Right renal cortex interstitium (tissue), 3 donors: ENCODE data around the gene CCDC127. TPM values are rescaled to one million over a fixed set of nuclear protein-coding genes. Genes with fewer than 3 reads are reported as not detected.

Experiments
- DNase-seq, 3 donors: peaks; one replicate each; pipeline ENCODE4 v3.0.0-alpha.2; 2013; ENCODE audit warnings: low read depth in 3 of 3, low spot score in 2 of 3
- polyA plus RNA-seq, 3 donors: library from polyadenylated mRNA; unstranded; fragments of 120-200 nt; gene quantifications; one replicate each; pipeline ENCODE4 v1.2.1, GENCODE V29; 2013; ENCODE audit not compliant: insufficient read length in 3 of 3

CCDC127 gene
- polyA plus RNA-seq, 3 donors: 11.2 to 14.8 (median 11.7) TPM

- no peak for DNase-seq
Observed at GRCh38 chr5:191036-191948, 26.7 kb downstream of the CCDC127 start, which contains the start of gene LRRC14B. TSS of gene LRRC14B (plus strand) at chr5:191495. CDS start at chr5:191539, 44 bp downstream.

- no peak for DNase-seq
Observed at GRCh38 chr5:190366-191035, 27.5 kb downstream of the CCDC127 start.

- no peak for DNase-seq
Observed at GRCh38 chr5:189976-190365, 28.0 kb downstream of the CCDC127 start.

- no peak for DNase-seq
Observed at GRCh38 chr5:189486-189885, 28.5 kb downstream of the CCDC127 start.

- peak; percentile 64 to 80 (median 67) for DNase-seq
Observed at GRCh38 chr5:188488-189481, 29.2 kb downstream of the CCDC127 start.

- no peak for DNase-seq
Observed at GRCh38 chr5:187617-188451, 30.1 kb downstream of the CCDC127 start.

- DNase-seq: no peak
Observed at GRCh38 chr5:187042-187431, 30.9 kb downstream of the CCDC127 start.

- no peak for DNase-seq
Observed at GRCh38 chr5:186091-187041, 31.6 kb downstream of the CCDC127 start.

GRCh38 chr5:185095-186070 lies 32.6 kb downstream of the CCDC127 start:
- DNase-seq: no peak

- DNase-seq: no peak
Observed at GRCh38 chr5:184471-184870, 33.5 kb downstream of the CCDC127 start.

GRCh38 chr5:182126-182525 lies 35.8 kb downstream of the CCDC127 start:
- no peak for DNase-seq

GRCh38 chr5:181566-181965 lies 36.4 kb downstream of the CCDC127 start:
- no peak for DNase-seq

- DNase-seq: no peak
Observed at GRCh38 chr5:181160-181559, 36.8 kb downstream of the CCDC127 start.

- no peak for DNase-seq
Observed at GRCh38 chr5:180286-180918, 37.6 kb downstream of the CCDC127 start.

GRCh38 chr5:179401-179800 lies 38.6 kb downstream of the CCDC127 start:
- DNase-seq: no peak

- no peak for DNase-seq
Observed at GRCh38 chr5:178110-178509, 39.8 kb downstream of the CCDC127 start.

GRCh38 chr5:176296-176823 lies 41.6 kb downstream of the CCDC127 start:
- DNase-seq: no peak
